ENCODE measurements around the gene SYS1. TPM values are rescaled to one million over a fixed set of nuclear protein-coding genes. Genes with fewer than 3 reads are reported as not detected.

SYS1 gene
- total RNA-seq, 1 experiment from 2014 or later: 20.5 TPM

DNA sequence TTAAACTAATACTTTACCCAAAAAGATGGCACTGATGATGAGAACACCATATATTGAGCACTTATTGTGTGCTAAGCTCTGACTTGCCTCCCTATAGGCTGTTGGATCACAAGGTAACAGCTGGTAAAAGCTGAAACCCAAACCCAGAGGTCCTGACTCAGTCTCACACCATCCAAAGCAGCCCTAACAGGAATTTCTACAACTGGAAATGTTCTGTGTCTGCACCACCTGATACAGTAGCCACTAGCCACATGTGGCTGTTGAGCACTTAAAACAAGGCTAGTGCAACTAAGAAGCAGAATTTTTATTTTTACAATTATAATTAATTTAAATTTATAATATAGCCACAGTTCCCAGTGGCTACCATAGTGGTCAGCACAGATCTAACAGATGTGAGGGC lies 39.2 kb upstream of the SYS1 start:
- no peak for TF ChIP-seq MAX (IDR thresholded peaks at IDR 0.05)
- TF ChIP-seq EZH2phosphoT487 (IDR thresholded peaks at IDR 0.05; ENCODE audit: borderline replicate concordance): no peak
- TF ChIP-seq, protein P1, sequence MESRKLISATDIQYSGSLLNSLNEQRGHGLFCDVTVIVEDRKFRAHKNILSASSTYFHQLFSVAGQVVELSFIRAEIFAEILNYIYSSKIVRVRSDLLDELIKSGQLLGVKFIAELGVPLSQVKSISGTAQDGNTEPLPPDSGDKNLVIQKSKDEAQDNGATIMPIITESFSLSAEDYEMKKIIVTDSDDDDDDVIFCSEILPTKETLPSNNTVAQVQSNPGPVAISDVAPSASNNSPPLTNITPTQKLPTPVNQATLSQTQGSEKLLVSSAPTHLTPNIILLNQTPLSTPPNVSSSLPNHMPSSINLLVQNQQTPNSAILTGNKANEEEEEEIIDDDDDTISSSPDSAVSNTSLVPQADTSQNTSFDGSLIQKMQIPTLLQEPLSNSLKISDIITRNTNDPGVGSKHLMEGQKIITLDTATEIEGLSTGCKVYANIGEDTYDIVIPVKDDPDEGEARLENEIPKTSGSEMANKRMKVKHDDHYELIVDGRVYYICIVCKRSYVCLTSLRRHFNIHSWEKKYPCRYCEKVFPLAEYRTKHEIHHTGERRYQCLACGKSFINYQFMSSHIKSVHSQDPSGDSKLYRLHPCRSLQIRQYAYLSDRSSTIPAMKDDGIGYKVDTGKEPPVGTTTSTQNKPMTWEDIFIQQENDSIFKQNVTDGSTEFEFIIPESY (IDR thresholded peaks at IDR 0.05; ENCODE audit: extremely low read depth, insufficient replicate concordance, low read length): no peak
- TF ChIP-seq, protein P2, sequence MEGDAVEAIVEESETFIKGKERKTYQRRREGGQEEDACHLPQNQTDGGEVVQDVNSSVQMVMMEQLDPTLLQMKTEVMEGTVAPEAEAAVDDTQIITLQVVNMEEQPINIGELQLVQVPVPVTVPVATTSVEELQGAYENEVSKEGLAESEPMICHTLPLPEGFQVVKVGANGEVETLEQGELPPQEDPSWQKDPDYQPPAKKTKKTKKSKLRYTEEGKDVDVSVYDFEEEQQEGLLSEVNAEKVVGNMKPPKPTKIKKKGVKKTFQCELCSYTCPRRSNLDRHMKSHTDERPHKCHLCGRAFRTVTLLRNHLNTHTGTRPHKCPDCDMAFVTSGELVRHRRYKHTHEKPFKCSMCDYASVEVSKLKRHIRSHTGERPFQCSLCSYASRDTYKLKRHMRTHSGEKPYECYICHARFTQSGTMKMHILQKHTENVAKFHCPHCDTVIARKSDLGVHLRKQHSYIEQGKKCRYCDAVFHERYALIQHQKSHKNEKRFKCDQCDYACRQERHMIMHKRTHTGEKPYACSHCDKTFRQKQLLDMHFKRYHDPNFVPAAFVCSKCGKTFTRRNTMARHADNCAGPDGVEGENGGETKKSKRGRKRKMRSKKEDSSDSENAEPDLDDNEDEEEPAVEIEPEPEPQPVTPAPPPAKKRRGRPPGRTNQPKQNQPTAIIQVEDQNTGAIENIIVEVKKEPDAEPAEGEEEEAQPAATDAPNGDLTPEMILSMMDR (IDR thresholded peaks at IDR 0.05 in 2 of 3, conservative IDR thresholded peaks at IDR 0.05 in 1 of 3; ENCODE audit: borderline replicate concordance in 1 of 3, insufficient read depth in 1 of 3, low read depth in 2 of 3, low read length in 2 of 3): no peak
- TF ChIP-seq TCF7L2 (IDR thresholded peaks at IDR 0.05; ENCODE audit: borderline replicate concordance, extremely low read depth, insufficient read depth, insufficient read length): no peak
- no peak for TF ChIP-seq RAD21 (IDR thresholded peaks at IDR 0.05; ENCODE audit: low read depth)
- no peak for TF ChIP-seq POLR2AphosphoS5 (IDR thresholded peaks at IDR 0.05; ENCODE audit: low read depth, low read length)
- no peak for TF ChIP-seq CEBPB (IDR thresholded peaks at IDR 0.05; ENCODE audit: low read depth)
- no peak for TF ChIP-seq JUND (IDR thresholded peaks at IDR 0.05)
- H4K20me1 ChIP-seq (ENCODE audit: insufficient read depth): no peaks in the 10 kb centered on the region
- no peaks in the 10 kb centered on the region for H3K9me2 ChIP-seq (ENCODE audit: insufficient read depth)
- no TSS peak for BruUV-seq (replicated peaks)
- no peak overlapping the region for H2AFZ ChIP-seq (ENCODE audit: low read depth, low read length, poor library complexity, severe bottlenecking)
- ChIA-PET RAD21 (ENCODE audit: low non-redundant PET in 1 of 2, low total read pairs in 2 of 2, uncharacterized antibody in 2 of 2, unreplicated experiment in 2 of 2) (interaction anchor here (0.8 to 1.4 kb wide), 6 partner anchors 12 to 447 kb away, joined by 3 to 14 read pairs (median 5); no protein-coding TSS in a partner anchor), POLR2A (interaction anchor here (1.1 to 1.7 kb wide), 4 partner anchors 21 to 113 kb away, joined by 3 to 10 read pairs (median 6); partner anchors contain the start of gene SDC4), CTCF (interaction anchor here (1.0 to 6.9 kb wide), 8 partner anchors 12 to 448 kb away, joined by 3 to 100 read pairs (median 10); partner anchors contain the start of gene SYS1)
- no peaks in the 10 kb centered on the region for H3K4me1 ChIP-seq (ENCODE audit: control insufficient read depth in 1 of 2, insufficient read depth in 2 of 2, low read length in 2 of 2)
- intact Hi-C loops (cut with micrococcal nuclease): loop anchor here (1.0 kb wide), 1 partner anchor 448 kb away; no protein-coding TSS in a partner anchor
- H3K9ac ChIP-seq (ENCODE audit: low read length): no peak overlapping the region
- H3K27ac ChIP-seq (ENCODE audit: low read depth, low read length): no peak overlapping the region
- DNase-seq (ENCODE audit: low read depth, low spot score): no peak
- H3K79me2 ChIP-seq (ENCODE audit: insufficient read depth, low read length): 0 out of 2 replicates have a peak, but pooled peaks cover 6% of the 10 kb centered on the region
- peaks cover 8 to 18% of the 10 kb centered on the region in 2 experiments; a peak in 3 of 4 replicates for H3K36me3 ChIP-seq (ENCODE audit: control insufficient read depth in 1 of 2, insufficient read depth in 2 of 2, low read length in 2 of 2)
- H3K4me3 ChIP-seq (replicated peaks in 1 of 2; ENCODE audit: low read depth in 1 of 2, low read length in 2 of 2): no peak overlapping the region
- H3K4me2 ChIP-seq (ENCODE audit: low read length): no peak overlapping the region
- ATAC-seq: no peak
- no peaks in the 10 kb centered on the region for H3K9me3 ChIP-seq (ENCODE audit: control insufficient read depth in 1 of 2, insufficient read depth in 1 of 2, low read depth in 1 of 2, low read length in 2 of 2)
- no peaks in the 10 kb centered on the region for H3K27me3 ChIP-seq (ENCODE audit: insufficient read depth, low read length)
